Cardiac septum (tissue), 1 donor: ENCODE measurements around the gene HOXC6. TPM values are rescaled to one million over a fixed set of nuclear protein-coding genes. Genes with fewer than 3 reads are reported as not detected.

Source experiments
- DNase-seq: peaks from one replicate; pipeline ENCODE4 v3.0.0-alpha.2; 2020; ENCODE audit warnings: low spot score
- intact Hi-C: fragments of 100-400 bp; cut with DNase I; formaldehyde crosslinking; loops from one replicate; pipeline ENCODE4 v1.14.0; 2022
- total RNA-seq: library from RNA; stranded (reverse); fragmentation: NEBNext Ultra II Directional; extraction: Animal tissue kit (Norgen Biotek cat#: 25700); gene quantifications from one replicate; pipeline ENCODE4 v1.2.1, GENCODE V29; 2021
- donor health status: DM: no; HTN: no; CAD: no.

HOXC6 gene
- total RNA-seq, 1 donor from 2014 or later = 0.43 TPM

DNA sequence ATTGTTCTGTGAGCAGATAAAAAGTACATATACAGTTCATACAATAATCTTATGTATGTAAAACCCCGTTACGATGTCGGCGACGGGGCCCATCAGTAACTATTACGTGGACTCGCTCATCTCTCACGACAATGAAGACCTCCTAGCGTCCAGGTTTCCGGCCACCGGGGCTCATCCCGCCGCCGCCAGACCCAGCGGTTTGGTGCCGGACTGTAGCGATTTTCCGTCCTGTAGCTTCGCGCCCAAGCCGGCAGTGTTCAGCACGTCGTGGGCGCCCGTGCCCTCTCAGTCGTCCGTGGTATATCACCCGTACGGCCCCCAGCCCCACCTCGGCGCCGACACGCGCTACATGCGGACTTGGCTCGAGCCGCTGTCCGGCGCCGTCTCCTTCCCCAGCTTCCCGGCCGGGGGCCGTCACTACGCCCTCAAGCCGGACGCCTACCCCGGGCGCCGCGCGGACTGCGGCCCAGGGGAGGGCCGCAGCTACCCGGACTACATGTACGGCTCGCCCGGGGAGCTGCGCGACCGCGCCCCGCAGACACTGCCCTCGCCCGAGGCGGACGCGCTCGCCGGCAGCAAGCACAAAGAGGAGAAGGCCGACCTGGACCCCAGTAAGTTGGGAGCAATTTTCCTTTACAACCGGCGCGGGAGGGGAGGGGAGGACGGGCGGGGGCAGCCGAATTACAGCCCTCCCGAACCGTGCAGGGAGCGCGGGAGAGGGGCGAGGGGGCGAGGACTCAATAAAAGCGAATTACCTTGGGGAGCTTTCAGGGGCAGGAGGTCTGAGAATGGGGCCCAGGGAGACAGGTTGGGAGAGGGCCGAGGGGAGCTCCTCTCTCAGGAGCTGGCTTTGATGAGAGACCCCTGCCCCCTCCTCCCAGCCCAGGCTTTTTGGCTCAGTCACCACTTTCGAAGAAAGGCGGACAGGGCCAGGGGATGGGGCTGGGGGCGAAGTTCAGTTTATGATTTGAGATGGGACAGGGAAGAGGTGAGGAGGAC, 27.8 kb upstream of the HOXC6 start, which contains the start of gene HOXC9:
Gene HOXC9, plus strand, starts transcription at position 46 of the 999 bp plus-strand sequence. Its CDS starts 28 bp downstream, at position 74.
- DNase-seq = no peak
- intact Hi-C loops = no loop called here

GRCh38 chr12:54001283-54002187, 26.7 kb upstream of the HOXC6 start:
- intact Hi-C loops = no loop called here
- no peak for DNase-seq

- intact Hi-C loops = no loop called here
- DNase-seq = no peak
Observed at GRCh38 chr12:54002278-54002914, 25.8 kb upstream of the HOXC6 start.

DNA sequence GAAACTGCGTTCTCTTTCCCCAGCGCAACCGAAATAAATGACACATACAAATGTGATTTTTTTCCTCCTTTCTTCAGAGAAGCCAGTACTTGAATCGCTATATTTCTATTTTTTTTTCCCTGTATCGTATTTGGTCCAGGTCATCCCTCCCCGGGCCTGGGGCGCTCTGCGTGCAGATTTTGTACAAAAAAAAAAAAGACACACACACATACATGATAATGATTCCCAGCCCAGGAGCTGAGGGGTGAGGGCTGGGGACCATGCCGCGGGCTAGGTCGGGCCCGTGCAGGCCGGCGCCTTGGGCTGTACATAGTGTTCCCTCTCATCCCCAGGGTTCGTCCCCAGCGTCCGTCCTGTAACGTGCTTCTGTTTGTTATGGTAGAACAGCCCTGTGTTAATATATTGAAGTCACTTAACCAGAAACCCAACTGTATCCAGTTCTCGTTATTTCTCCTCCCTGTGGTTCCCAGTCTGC, 25.3 kb upstream of the HOXC6 start:
- no peak for DNase-seq
- intact Hi-C loops = no loop called here

- intact Hi-C loops = no loop called here
- no peak for DNase-seq
Observed at GRCh38 chr12:54003625-54004024, 24.6 kb upstream of the HOXC6 start.

GRCh38 chr12:54004063-54004840, 24.0 kb upstream of the HOXC6 start:
- no peak for DNase-seq
- intact Hi-C loops = no loop called here

DNA sequence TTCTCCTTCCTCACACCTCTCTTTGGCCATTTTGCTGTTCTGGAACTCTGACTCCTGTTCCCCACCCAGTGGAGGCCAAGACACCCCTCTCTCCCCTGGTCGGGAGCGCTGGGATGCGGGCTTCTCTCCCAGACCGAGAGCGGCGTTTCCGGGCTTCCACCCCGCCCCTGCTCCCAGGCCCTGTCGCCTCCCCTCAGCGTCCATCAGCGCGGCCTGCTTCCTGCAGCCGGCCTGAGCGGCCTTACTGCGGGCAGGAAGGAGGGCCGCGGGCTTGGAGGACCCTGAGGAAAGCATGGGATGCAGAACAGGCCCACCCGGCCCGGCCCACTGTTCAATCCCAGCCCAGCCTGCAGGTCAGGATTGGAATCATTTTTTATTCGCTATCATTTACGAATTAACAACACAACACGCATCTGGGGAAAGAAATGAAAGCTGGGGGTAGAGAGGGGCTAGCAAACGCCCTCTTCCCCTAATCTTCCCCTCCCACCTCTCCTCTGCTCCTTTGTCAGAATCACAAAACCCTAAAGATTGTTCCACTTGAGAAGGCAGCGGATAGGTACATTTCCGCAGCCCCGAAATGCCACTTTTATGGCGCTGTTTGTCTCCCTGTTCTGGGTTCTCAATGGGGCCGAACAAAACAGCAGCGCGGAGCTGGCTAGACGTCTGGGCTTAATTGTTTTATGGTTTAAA, 23.3 kb upstream of the HOXC6 start:
- no peak for DNase-seq
- intact Hi-C loops = no loop called here

- intact Hi-C loops = no loop called here
- DNase-seq = no peak
Observed at GRCh38 chr12:54005531-54005852, 22.7 kb upstream of the HOXC6 start.

GRCh38 chr12:54005853-54006558, 22.2 kb upstream of the HOXC6 start:
- intact Hi-C loops = loop anchor here (2.0 kb wide), 1 partner anchor 195 kb away; no protein-coding TSS in a partner anchor

GRCh38 chr12:54006559-54007220, 21.6 kb upstream of the HOXC6 start:
- DNase-seq = no peak
- intact Hi-C loops = loop anchor here (2.0 kb wide), 1 partner anchor 194 kb away; no protein-coding TSS in a partner anchor

More at GRCh38 chr12:54005853-54006558, 22.2 kb upstream of the HOXC6 start:
- peak; percentile 94 for DNase-seq

- intact Hi-C loops = loop anchor here (2.0 kb wide), 1 partner anchor 193 kb away; no protein-coding TSS in a partner anchor
- no peak for DNase-seq
Observed at GRCh38 chr12:54007538-54008259, 20.5 kb upstream of the HOXC6 start.

GRCh38 chr12:54008260-54008552, 20.0 kb upstream of the HOXC6 start:
- intact Hi-C loops = no loop called here

DNA sequence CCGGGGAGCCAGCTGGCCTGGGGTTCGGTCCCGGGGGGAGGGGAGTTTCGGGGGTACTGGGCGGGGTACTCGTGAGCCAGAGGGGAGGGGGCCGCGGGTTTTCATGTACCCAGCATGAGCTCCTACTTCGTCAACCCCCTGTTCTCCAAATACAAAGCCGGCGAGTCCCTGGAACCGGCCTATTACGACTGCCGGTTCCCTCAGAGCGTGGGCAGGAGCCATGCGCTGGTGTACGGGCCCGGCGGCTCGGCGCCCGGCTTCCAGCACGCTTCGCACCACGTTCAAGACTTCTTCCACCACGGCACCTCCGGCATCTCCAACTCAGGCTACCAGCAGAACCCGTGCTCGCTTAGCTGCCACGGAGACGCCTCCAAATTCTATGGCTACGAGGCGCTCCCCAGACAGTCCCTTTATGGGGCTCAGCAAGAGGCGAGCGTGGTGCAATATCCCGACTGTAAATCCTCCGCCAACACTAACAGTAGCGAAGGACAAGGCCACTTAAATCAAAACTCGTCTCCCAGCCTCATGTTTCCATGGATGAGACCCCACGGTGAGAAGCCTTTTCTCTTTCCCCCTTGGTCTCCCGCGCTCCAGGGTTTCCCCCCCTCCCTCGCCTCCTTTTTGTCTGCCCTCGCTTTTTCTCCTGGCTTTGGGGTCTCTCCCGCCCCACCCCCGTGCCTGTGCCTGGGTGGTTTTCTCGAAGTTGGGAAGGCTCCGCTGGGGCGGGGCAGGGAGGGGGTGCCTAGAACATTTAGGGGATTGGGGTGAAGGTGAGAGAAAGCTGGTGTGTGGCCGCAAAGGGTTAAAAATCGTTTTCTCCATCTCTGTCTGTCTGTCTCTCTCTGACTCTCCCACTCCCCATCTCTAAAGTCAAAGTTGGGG, 18.8 kb upstream of the HOXC6 start:
- intact Hi-C loops = no loop called here
- DNase-seq = no peak

More at GRCh38 chr12:54008260-54008552, 20.0 kb upstream of the HOXC6 start:
- no peak for DNase-seq

- intact Hi-C loops = no loop called here
- no peak for DNase-seq
Observed at GRCh38 chr12:54010053-54010971, 17.9 kb upstream of the HOXC6 start.
